Measurements from ENCODE around the gene RASGEF1C.
"Not testable (repeated sequence)": the region's sequence is repeated elsewhere in the genome, so short reads cannot be mapped to it uniquely, and the experiment has no call there.

The RASGEF1C gene

GRCh38 chr5:180135967-180136629, 72.9 kb downstream of the RASGEF1C start:
- DNase-seq (ENCODE audit: low read depth): no peak

DNA sequence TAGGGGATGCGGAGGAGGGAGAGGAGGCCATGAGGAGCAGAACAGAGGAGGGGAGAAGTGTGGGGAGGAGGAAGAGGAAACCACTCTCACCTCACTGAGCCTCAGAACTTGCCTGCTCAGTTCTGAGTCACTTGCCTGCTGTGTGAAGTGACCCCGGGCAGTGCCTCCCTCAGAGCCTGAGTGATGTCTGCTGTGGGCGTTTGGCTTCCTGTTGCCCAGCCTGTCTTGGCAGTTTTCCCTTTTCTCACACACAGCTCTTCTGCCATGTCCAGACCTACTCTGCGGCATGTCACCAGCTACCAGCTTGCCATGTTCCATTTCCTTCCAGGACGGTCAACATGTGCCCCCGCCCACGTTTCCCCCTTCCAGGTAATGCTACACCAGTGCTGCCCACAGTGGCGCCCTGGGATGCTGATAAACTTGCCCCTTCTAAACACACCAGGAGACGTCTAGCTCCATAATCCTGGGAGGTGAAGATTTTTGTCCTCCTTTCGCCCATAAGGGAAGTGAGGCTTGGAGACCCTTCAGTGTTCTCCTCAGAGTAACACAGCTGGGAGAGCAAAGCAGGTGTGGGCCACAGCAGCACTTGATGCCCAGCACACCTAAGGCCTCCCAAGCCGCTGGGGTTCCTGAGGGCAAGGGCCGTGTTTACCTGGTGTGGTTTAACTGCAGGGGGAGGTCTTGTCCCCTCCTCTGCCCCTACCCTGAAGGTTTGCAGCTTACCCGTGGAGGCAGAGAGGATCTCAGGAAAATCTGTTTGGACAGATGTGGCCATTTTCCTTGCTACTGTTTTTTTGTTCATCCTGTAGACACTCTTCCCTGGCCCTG, 73.7 kb downstream of the RASGEF1C start:
- DNase-seq (ENCODE audit: low read depth): no peak

DNA sequence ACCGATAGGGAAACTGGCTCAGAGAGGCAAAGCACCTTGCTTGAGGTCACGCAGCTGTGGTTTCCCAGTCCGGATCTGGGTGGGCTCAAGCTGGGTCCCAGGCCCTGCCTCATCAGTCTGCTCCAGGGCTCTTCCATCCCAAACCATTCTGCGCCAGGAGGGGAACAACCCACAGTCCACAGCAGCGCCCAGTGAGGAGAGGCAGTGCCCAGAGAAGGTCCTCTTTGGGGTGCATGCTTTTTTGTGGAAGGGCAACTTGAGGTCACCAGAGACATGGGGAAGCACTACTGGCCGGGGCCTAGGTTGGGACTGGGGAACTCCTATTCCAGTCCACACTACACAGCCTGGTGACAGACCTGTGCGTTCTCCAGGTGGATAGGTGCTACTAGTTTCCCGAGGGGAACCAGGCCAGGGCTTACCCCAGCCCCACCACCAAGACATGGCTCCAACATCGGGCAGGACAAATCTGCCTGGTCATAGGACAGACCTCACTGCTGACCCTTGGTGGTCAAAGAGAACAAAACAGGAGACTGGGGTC, 75.0 kb downstream of the RASGEF1C start:
- DNase-seq (ENCODE audit: low read depth): no peak

GRCh38 chr5:180133551-180133950, 75.5 kb downstream of the RASGEF1C start:
- no peak for DNase-seq (ENCODE audit: low read depth)

GRCh38 chr5:180133060-180133459, 76.0 kb downstream of the RASGEF1C start:
- no peak for DNase-seq (ENCODE audit: low read depth)

- no peak for DNase-seq (ENCODE audit: low read depth)
Observed at GRCh38 chr5:180130876-180131740, 77.9 kb downstream of the RASGEF1C start.

- no peak for DNase-seq (ENCODE audit: low read depth)
Observed at GRCh38 chr5:180130291-180130869, 78.6 kb downstream of the RASGEF1C start.

GRCh38 chr5:180129291-180130190, 79.5 kb downstream of the RASGEF1C start:
- DNase-seq (ENCODE audit: low read depth): no peak

- DNase-seq (ENCODE audit: low read depth): no peak
Observed at GRCh38 chr5:180128671-180129261, 80.2 kb downstream of the RASGEF1C start.

- DNase-seq (ENCODE audit: low read depth): no peak
Observed at GRCh38 chr5:180127682-180128670, 81.0 kb downstream of the RASGEF1C start.

DNA sequence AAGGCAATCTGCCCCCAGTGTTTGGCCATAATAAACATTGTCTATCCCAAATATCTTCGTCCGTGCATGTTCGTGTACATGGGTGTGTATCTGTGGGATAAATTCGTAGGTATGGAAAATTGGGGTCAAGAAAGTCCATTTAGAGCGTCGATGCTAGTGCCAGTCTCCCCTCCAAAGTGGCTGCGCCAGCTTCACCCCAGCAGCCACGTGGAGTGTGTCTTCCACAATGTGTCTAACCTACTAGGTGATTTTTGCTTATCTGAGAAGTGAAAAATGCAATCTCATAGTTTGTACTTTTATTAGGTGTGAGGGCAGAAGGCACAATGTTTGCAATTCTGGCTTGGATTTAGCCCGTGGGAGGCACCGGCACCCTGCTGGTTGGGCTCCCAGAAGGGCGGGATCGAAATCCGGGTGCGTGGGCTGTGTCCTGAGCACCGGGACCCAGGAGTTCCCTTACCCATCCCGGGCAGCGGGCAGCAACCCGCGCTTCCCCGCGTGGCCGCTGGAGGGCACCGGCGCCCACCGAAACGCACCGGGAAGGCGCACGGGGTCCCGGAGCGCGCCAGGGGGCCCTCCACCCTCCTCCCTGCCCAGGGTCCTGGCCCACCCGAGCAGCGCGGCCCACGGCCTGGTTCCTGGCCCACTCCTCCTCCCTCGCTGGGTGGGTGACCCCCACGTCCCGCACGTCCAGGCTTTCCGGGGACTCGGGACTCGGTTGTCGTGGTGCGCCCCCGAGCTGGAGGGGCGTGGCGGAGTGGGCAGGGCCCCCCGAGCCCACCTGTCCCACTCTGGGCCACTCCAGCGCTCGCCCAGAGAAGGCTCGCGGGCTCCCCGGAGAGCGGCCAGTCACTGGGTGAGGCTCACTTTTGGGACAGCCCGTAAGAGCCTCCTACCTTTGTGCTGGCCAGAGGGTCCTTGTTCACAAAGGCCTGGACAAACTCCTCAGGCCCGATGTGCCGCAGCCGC, 82.0 kb downstream of the RASGEF1C start:
- no peak for DNase-seq (ENCODE audit: low read depth)

DNA sequence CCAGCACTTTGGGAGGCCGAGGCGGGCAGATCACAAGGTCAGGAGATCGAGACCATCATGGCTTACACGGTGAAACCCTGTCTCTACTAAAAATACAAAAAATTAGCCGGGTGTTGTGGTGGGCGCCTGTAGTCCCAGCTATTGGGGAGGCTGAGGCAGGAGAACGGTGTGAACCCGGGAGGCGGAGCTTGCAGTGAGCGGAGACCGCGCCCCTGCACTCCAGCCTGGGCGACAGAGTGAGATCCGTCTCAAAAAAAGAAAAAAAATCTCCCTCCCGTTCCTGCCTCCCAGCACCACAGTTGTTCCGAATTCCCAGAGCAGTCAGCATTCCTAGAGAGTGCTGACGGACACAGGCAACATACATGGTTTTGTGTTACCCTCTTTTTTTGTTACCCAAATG, 82.9 kb downstream of the RASGEF1C start:
- DNase-seq (ENCODE audit: low read depth): not testable (repeated sequence)

- not testable (repeated sequence) for DNase-seq (ENCODE audit: low read depth)
Observed at GRCh38 chr5:180124662-180125061, 84.3 kb downstream of the RASGEF1C start.

DNA sequence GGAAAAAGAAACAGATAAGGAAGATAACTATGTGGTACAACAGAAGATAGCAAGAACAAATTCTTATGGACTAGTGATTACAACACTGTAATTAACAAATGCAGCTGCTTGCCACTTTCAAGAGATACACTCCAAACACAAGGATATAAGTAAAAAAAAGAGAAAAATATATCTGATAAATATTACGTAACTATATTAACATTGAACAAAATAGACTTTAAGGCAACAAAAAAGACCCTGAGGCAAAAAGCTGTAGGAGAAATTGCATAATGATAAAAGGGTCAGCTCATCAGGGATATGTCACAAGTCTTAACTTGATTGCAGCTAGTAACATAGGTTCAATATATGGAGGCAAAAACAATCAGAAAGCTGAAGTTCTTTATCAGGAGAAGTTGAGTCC, 86.1 kb downstream of the RASGEF1C start:
- no peak for DNase-seq (ENCODE audit: low read depth)

GRCh38 chr5:180121826-180122413, 87.1 kb downstream of the RASGEF1C start:
- no peak for DNase-seq (ENCODE audit: low read depth)

- no peak for DNase-seq (ENCODE audit: low read depth)
Observed at GRCh38 chr5:180120237-180121101, 88.5 kb downstream of the RASGEF1C start.

- DNase-seq (ENCODE audit: low read depth): no peak
Observed at GRCh38 chr5:180119903-180120236, 89.1 kb downstream of the RASGEF1C start.
